Measurements from ENCODE around the gene SH3RF2.
A peak's percentile ranks its signal among the peaks of the same experiment; 100 is the strongest.

The SH3RF2 gene

DNA sequence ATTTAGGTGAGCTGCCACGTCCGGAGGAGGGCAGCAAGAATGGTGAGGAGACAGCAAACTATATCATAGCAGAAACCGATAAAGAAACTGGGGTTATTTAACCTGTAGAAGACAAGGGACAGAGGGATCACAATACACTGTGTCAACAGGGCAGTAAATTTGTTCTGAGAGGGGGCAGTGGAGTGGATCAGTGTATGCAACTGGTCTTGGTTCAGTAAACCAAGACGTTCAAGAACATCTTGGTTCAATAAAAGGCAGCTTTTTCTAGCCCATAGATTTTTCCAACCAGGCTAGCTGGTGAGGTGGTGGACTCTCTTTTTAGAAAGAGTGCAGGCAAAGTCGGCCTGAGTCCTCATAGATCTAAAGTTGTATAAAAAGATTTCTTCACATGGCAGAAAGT, 113.7 kb downstream of the SH3RF2 start:
- no peak for DNase-seq

GRCh38 chr5:146051678-146052077, 115.3 kb downstream of the SH3RF2 start:
- no peak for DNase-seq

DNA sequence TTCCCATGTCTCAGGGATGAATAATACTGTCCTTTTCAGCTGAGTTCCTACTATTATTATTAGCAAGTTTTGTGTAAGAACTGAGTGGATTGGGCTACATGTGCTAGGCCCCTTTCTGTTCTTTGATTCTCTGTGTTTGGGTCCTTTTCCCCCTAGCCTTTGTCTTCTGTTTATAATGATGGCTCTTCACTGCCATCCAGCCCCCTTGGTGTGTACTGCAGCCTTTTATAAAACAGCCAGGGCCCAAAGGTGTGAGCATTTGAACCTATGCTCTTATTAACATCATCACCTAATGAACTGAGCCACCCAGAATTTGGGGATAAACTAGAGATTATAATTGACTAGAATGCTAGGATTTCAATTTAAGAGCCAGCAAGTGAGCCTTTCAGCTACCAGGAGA, 116.4 kb downstream of the SH3RF2 start:
- DNase-seq, result no peak

DNA sequence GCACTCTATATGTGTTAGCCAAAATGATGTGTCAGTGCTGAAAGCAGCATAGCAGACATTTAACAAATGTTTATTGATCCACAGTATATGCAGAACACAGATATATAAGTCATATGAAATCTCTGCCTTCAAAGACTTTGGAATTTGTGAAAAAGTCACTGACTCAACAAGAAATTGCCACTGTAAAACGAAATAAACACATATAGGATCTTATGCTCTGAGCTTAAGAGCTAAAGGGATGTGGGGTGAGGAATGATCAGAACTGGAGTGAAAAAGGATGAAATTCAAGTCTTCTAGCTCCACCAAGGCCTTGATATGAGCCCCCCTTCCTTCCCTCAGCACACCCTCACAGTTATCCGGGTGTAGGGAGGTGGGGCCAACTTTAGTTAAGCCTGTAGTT, 119.1 kb downstream of the SH3RF2 start:
- no peak for DNase-seq

- no peak for DNase-seq
Measured at GRCh38 chr5:146059460-146060220, 123.3 kb downstream of the SH3RF2 start.

DNA sequence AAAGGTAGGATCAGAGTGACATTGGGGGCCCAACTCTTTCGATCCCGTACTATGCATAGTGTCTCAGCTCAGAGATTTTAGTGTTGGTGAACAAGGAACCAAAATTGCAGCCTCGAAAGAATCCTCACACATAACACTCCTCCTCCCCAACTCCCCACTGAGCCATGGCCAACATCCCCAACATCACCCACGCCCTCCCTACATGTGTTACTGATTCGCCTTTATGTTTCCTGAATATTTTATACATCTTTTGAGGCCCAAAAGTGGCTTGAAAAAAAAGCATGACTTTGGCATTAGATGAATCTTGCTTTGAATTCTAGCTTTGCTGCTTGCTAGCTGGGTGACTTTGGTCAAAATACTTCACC, 123.8 kb downstream of the SH3RF2 start:
- no peak for DNase-seq

- no peak for DNase-seq
Measured at GRCh38 chr5:146066968-146067367, 130.6 kb downstream of the SH3RF2 start.

- peak; percentile 83 for DNase-seq
Measured at GRCh38 chr5:146068206-146068605, 131.8 kb downstream of the SH3RF2 start.

- no peak for DNase-seq
Measured at GRCh38 chr5:146068977-146069779, 132.8 kb downstream of the SH3RF2 start.

- no peak for DNase-seq
Measured at GRCh38 chr5:146069780-146070099, 133.4 kb downstream of the SH3RF2 start.

DNA sequence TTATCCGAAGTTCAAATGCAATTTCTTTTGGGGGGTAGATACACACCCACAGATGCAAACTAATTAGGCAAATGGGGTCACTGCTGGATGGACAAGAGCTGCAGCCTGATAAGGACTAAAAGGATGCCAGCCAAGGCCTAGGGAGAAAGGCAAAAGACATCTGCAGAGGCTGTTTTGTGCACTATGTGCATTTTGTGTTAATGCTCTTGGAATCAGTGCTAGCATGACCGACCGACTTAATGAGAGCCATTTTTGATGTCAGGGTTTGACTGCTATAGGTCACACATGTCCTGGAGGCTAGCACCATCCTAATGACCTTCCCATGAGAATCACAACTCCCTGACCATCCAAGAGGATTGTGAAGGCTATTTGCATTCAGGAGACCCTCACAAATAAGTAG, 134.4 kb downstream of the SH3RF2 start:
- no peak for DNase-seq

- DNase-seq, result no peak
Measured at GRCh38 chr5:146071171-146071570, 134.8 kb downstream of the SH3RF2 start.

DNA sequence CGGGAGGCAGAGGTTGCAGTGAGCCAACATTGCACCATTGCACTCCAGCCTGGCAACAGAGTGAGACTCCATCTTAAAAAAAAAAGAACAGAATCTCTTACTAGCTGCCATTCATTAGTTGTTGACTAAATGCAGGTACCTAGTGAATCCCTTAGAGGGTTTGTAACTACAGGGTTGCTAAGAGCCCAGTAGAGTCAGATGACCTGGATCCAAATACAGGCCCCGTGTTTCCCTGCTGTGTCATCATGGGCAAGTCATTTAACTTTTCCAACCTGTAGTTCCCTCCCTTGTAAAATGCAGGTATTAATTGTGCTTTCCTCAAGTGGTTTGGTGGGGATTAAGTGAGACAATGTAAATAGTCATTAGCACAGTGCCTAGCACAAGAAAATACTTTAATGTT, 136.2 kb downstream of the SH3RF2 start:
- DNase-seq, result no peak

GRCh38 chr5:146073239-146073900, 137.0 kb downstream of the SH3RF2 start:
- DNase-seq, result no peak

DNA sequence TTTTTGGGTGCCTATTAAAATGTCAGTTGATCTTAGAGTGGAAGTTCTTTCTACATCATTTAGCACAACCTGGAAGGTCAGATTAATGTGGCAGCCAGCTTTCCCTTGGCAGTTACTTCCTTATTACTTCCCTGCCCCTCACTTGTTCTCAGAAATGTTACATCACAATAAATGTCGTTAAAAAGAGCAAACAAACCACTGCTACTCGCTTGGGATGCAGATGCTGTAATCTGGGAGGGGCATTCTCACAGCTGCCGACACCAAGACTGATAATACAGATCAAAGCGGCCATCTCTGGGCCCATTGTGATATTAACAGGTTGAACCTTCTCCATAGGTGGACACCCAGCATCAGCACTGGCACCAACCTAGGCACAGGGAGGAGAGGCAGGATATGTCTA, 139.7 kb downstream of the SH3RF2 start:
- no peak for DNase-seq

DNA sequence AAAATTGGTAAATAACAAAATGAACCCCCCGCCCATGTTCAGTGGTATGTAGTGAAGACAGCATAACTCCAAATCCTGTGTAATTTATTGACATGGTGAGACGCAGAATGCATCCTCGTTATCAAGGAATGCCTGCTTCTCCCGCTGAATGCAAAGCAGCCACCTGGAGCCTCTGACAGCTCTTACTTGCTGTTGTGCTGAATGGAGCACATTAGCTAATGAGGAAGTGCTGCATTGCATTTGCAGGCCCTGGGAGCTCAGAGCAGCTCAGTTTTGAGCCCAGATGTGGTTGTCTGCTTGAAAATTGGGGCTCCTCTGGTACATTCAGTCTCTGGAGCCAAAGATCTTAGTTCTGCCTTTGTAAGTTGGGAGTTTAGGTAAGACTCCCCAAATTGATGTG, 140.1 kb downstream of the SH3RF2 start:
- no peak for DNase-seq

GRCh38 chr5:146078566-146078965, 142.2 kb downstream of the SH3RF2 start:
- no peak for DNase-seq

GRCh38 chr5:146079695-146080373, 143.5 kb downstream of the SH3RF2 start:
- no peak for DNase-seq

DNA sequence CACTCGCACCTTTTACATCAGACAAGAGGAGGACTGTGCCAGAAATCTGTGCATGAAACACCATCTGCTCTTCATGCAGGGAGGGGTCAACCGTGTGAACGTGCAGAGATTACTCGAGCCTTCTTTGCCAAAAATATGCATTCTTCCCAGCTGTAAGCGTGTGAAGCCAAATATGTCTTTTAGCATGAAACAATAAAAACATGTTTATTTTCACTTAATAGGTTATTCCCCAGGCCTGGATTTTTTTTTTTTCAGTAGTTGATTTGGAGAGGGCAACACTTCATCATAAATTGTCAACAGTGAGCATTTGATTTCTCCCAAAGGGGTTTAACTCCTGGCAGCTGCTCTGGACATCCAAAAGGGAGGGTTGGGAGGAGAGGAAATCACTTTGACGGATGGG, 145.2 kb downstream of the SH3RF2 start:
- peak; percentile 74 for DNase-seq

DNA sequence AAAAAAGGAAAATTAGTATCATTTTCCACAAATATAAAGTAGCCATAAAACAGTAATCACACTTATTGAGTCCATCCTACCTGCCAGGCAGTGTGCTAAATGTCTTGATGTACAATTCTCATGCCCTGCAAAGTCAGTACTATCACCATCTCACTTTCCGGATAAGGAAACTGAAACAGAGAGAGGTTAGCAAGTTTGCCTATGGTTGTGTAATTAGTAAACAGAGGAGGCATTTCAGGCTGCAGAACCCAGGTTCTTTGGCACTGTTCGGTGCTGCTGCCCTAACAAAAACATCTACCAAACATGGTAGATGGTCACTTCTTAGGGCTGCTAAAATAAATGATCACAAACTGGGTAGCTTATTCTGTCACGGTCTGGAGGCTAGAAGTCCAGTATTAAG, 146.4 kb downstream of the SH3RF2 start:
- DNase-seq, result no peak

GRCh38 chr5:146084376-146084775, 148.0 kb downstream of the SH3RF2 start:
- DNase-seq, result no peak

DNA sequence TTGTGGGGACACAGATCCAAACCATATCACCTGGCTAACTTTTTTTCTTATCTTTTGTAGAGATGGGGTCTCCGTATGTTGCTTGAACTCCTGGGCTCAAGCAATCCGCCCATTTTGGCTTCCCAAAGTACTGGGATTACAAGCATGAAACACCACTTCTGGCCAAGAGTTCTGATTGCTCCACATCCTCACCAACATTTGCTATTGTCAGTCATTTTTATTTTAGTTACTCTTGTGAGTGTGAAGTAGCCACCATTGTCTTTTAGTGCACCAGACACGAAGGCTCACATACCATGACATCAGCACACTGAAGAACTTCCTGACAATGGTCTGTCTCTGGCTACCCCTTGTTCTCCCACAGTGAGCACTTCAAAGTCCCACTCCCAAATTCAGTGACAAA, 151.7 kb downstream of the SH3RF2 start:
- DNase-seq, result no peak

DNA sequence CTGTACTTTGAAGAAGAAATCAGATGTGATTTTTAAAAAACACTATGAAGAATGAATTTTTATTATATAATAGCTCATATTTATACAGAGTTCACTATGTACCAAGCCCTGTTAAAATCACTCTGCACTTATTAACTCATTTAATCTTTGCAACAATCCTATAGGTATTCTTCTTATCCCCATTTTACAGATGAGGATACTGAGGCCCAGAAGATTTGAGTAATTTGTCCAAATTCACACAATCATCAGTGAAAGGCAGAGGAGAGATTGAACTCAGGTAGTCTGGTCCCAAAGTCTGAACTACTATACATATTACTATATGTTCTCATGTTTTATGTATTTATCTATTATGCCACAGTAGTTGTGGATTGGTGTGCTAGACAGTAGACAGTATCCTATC, 152.9 kb downstream of the SH3RF2 start:
- DNase-seq, result no peak

DNA sequence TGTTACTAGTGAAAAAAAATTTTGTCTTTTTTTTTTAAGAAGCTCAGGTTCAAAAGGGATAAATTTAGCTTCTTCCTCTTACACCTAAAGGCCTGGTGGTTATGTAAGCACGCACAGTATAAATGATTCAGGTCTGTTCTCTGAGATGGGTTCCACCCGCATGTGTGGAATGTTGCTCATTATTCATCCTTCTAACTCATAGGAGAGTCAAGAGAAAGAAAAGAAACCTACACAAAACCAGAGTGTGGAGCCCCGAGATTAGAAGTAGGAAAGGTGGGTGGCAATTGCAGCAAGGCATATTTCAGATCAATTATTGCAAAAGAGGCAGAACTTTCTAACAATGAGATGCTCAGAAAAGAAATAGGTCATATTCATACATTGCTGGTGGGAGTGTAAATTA, 155.5 kb downstream of the SH3RF2 start:
- DNase-seq, result no peak
